GM21360 (cell line): ENCODE data around the gene APOL2.

ENCODE experiments used
- ATAC-seq: cut with Tn5 transposase; IDR thresholded peaks from one replicate; pipeline ENCODE4 v1.9.1; 2021; ENCODE audit warnings: mild to moderate bottlenecking, moderate library complexity; ENCODE audit not compliant: unreplicated experiment

APOL2 gene

DNA sequence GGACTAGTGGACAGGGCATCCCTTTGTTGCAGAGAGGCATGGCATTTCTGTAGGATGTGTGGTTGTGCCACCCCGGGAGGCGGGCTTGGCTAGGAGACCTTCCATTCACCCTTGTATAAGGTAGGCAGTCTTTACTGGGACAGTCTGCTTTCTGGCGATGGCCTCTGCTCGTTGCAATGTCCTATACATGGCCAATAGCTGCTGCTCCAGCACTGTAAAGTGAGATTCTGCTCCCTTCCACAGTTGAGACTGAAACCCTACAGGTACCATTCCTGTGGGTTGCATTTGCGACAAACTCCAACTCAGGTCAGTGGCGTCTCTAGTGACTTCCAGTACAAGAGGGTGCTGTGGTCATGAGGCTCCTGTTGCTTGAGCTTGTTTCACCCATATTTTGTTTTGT lies 58.4 kb downstream of the APOL2 start:
- no peak for ATAC-seq

DNA sequence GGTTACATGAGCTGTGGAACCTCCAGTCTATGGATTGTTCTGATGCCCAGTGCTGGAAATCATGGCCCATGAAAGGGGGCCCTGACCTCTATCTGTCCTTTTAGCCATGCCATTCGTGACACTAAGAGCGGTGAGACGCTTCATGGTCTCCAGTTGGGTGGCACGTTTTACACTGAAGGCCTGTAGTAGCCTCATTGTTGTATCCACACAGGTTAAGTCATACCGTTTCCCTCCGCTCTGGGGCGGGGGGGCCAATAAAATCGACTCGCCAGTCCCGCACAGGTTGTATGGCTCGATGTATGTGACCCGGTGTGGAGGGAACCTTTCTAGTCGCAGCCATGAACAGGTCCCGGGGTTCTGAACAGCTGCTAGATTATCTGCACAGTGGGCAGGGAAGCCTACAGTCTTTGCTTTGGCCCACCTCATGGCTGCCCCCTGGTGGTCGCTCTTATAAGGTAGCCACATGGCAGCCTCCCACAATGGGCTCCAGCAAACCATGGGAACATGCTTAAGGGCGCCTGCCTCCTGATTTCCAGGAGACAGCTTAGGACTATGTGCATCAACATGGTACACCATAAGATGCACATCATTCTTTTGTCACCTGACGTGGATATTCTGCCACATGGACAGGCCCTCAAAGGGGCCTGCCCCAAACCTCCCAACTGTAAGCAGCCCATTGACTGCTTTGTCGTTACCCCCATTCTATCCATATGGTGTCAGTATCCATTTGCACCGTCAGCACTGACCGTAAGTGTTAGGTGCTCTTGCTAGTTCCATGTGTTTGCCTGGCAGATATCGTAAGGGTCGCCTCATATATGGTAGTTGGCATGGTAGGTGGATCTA lies 59.1 kb downstream of the APOL2 start:
- ATAC-seq, result no peak

DNA sequence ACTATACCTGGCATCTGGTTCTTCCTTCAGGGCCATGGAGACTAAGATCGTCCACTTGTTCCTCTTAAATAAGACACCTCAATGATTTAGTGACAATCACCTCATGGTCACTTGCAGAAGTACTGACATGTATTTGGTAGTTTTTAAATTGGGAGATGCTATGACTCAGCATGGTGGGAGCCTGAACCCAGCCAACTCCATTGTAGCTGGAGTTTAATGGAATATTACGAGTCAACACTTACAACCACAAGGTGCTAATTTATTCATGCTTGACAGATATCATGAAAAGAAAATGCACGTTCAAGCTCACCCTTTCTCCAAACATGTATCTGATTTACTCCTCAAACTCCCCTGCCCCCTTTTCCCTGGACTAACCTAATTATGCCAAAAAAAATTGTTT lies 62.2 kb downstream of the APOL2 start:
- no peak for ATAC-seq
